Measurements from ENCODE around the gene SLC37A1.

The SLC37A1 gene

GRCh38 chr21:42572906-42573495, 59.3 kb downstream of the SLC37A1 start:
- no peak for DNase-seq (ENCODE audit: low read depth in 2 of 3, low spot score in 1 of 3)

GRCh38 chr21:42574234-42575027, 60.8 kb downstream of the SLC37A1 start:
- no peak for DNase-seq (ENCODE audit: low read depth in 2 of 3, low spot score in 1 of 3)

GRCh38 chr21:42575111-42575510, 61.5 kb downstream of the SLC37A1 start:
- DNase-seq (ENCODE audit: low read depth in 2 of 3, low spot score in 1 of 3): no peak

- DNase-seq (ENCODE audit: low read depth in 2 of 3, low spot score in 1 of 3): no peak
Observed at GRCh38 chr21:42576639-42577038, 63.0 kb downstream of the SLC37A1 start.

GRCh38 chr21:42578034-42578433, 64.4 kb downstream of the SLC37A1 start:
- DNase-seq (ENCODE audit: low read depth in 2 of 3, low spot score in 1 of 3): no peak

- no peak for DNase-seq (ENCODE audit: low read depth in 2 of 3, low spot score in 1 of 3)
Observed at GRCh38 chr21:42578761-42579415, 65.2 kb downstream of the SLC37A1 start.

- DNase-seq (ENCODE audit: low read depth in 2 of 3, low spot score in 1 of 3): no peak
Observed at GRCh38 chr21:42579456-42580075, 65.9 kb downstream of the SLC37A1 start.

GRCh38 chr21:42580076-42580792, 66.6 kb downstream of the SLC37A1 start:
- no peak for DNase-seq (ENCODE audit: low read depth in 2 of 3, low spot score in 1 of 3)

- no peak for DNase-seq (ENCODE audit: low read depth in 2 of 3, low spot score in 1 of 3)
Observed at GRCh38 chr21:42580793-42581321, 67.2 kb downstream of the SLC37A1 start.

- no peak for DNase-seq (ENCODE audit: low read depth in 2 of 3, low spot score in 1 of 3)
Observed at GRCh38 chr21:42581336-42581992, 67.8 kb downstream of the SLC37A1 start.

GRCh38 chr21:42581993-42582786, 68.5 kb downstream of the SLC37A1 start:
- no peak for DNase-seq (ENCODE audit: low read depth in 2 of 3, low spot score in 1 of 3)

GRCh38 chr21:42582787-42583476, 69.3 kb downstream of the SLC37A1 start:
- DNase-seq (ENCODE audit: low read depth in 2 of 3, low spot score in 1 of 3): no peak

- DNase-seq (ENCODE audit: low read depth in 2 of 3, low spot score in 1 of 3): no peak
Observed at GRCh38 chr21:42583477-42584295, 70.0 kb downstream of the SLC37A1 start.

- DNase-seq (ENCODE audit: low read depth in 2 of 3, low spot score in 1 of 3): no peak
Observed at GRCh38 chr21:42584296-42584641, 70.6 kb downstream of the SLC37A1 start.

GRCh38 chr21:42585881-42586280, 72.2 kb downstream of the SLC37A1 start:
- no peak for DNase-seq (ENCODE audit: low read depth in 2 of 3, low spot score in 1 of 3)

GRCh38 chr21:42586406-42586805, 72.8 kb downstream of the SLC37A1 start:
- no peak for DNase-seq (ENCODE audit: low read depth in 2 of 3, low spot score in 1 of 3)

- DNase-seq (ENCODE audit: low read depth in 2 of 3, low spot score in 1 of 3): no peak
Observed at GRCh38 chr21:42587036-42587435, 73.4 kb downstream of the SLC37A1 start.

GRCh38 chr21:42590431-42591131, 76.9 kb downstream of the SLC37A1 start:
- DNase-seq (ENCODE audit: low read depth in 2 of 3, low spot score in 1 of 3): no peak

All from stimulated activated CD4-positive, alpha-beta T cell treated with anti-CD3 and anti-CD28 coated beads, Interleukin-12 subunit alpha, Interleukin-12 subunit beta, amount 100 ng/mL, for 48 hours (primary cell).